Measurements from ENCODE around the gene STIM1. TPM values are rescaled to one million over a fixed set of nuclear protein-coding genes. Genes with fewer than 3 reads are reported as not detected.

STIM1 gene
- total RNA-seq, 1 experiment from 2014 or later: 28.3 TPM

DNA sequence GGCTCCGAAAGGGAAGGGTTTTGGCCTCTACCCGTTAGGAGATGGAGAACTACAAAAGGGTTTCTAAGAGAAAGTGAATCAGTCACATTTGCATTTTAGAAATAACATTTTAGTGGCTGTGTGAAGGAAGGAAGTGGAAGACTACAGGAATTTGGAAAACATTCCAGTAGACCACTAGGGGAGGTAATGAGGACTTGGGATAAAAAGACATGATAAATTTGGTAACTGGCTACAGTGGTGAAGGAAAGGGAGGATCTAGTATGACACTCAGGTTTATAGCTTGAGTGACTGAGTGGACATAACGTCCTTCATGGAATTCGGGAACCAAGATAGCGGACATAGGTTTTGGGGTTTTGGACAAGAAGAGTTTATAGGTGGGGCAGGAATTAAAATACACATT lies 232.1 kb downstream of the STIM1 start:
- Histone ChIP-seq H3K9me2 (ENCODE audit: insufficient read depth) (no peaks in the 10 kb centered on the region), H3K27me3 (ENCODE audit: insufficient read depth, low read depth) (no peaks in the 10 kb centered on the region), H4K20me1 (ENCODE audit: insufficient read depth) (no peaks in the 10 kb centered on the region), H2AFZ (no peak overlapping the region), H3F3A (ENCODE audit: insufficient read depth, low read depth) (no peaks in the 10 kb centered on the region), H3K4me2 (no peak overlapping the region), H3K4me1 (replicated peaks; ENCODE audit: insufficient read depth) (no peaks in the 10 kb centered on the region), H3K4me3 (no peak overlapping the region), H3K36me3 (ENCODE audit: low read depth) (no peaks in the 10 kb centered on the region), H3K79me2 (ENCODE audit: low read depth) (no peaks in the 10 kb centered on the region), H3K27ac (no peak overlapping the region), H3K9me3 (ENCODE audit: insufficient read depth, low read depth) (no peaks in the 10 kb centered on the region)
- TF ChIP-seq CTCF (conservative IDR thresholded peaks at IDR 0.05) (no peak), EZH2 (IDR thresholded peaks at IDR 0.05; ENCODE audit: low read depth) (no peak)
- CTCF ChIA-PET: no interaction called here
- POLR2A ChIA-PET (ENCODE audit: unreplicated experiment): no interaction called here
- DNase-seq: no peak
- intact Hi-C loops (cut with micrococcal nuclease; ENCODE audit: unreplicated experiment): no loop called here
- BruUV-seq (replicated peaks): no TSS peak

- no peaks in the 10 kb centered on the region for H3K9me2 ChIP-seq (ENCODE audit: insufficient read depth)
- H3K4me3 ChIP-seq: no peak overlapping the region
- no peaks in the 10 kb centered on the region for H4K20me1 ChIP-seq (ENCODE audit: insufficient read depth)
- H3K9me3 ChIP-seq (ENCODE audit: insufficient read depth, low read depth): no peaks in the 10 kb centered on the region
- H3F3A ChIP-seq (ENCODE audit: insufficient read depth, low read depth): no peaks in the 10 kb centered on the region
- intact Hi-C loops (cut with micrococcal nuclease; ENCODE audit: unreplicated experiment): no loop called here
- CTCF ChIA-PET: no interaction called here
- H2AFZ ChIP-seq: no peak overlapping the region
- POLR2A ChIA-PET (ENCODE audit: unreplicated experiment): no interaction called here
- H3K79me2 ChIP-seq (ENCODE audit: low read depth): peaks cover 3% of the 10 kb centered on the region
- no peaks in the 10 kb centered on the region for H3K27me3 ChIP-seq (ENCODE audit: insufficient read depth, low read depth)
- DNase-seq: no peak
- TF ChIP-seq EZH2 (IDR thresholded peaks at IDR 0.05; ENCODE audit: low read depth) (no peak), CTCF (conservative IDR thresholded peaks at IDR 0.05) (no peak)
- no peaks in the 10 kb centered on the region for H3K36me3 ChIP-seq (ENCODE audit: low read depth)
- no peak overlapping the region for H3K27ac ChIP-seq
- H3K4me2 ChIP-seq: no peak overlapping the region
- no TSS peak for BruUV-seq (replicated peaks)
- H3K4me1 ChIP-seq (replicated peaks; ENCODE audit: insufficient read depth): no peaks in the 10 kb centered on the region
Measured at GRCh38 chr11:4090258-4090657, 234.8 kb downstream of the STIM1 start.

GRCh38 chr11:4092026-4092425 lies 236.6 kb downstream of the STIM1 start:
- BruUV-seq (replicated peaks): no TSS peak
- no peaks in the 10 kb centered on the region for H3K36me3 ChIP-seq (ENCODE audit: low read depth)
- H3K79me2 ChIP-seq (ENCODE audit: low read depth): peaks cover 19% of the 10 kb centered on the region
- H3K4me2 ChIP-seq: no peak overlapping the region
- no peak for DNase-seq
- POLR2A ChIA-PET (ENCODE audit: unreplicated experiment): no interaction called here
- CTCF ChIA-PET: no interaction called here
- peaks cover 4% of the 10 kb centered on the region; the same call in 1 of the 2 replicates for H3F3A ChIP-seq (ENCODE audit: insufficient read depth, low read depth)
- H3K4me1 ChIP-seq (replicated peaks; ENCODE audit: insufficient read depth): peaks cover 11% of the 10 kb centered on the region; the same call in 1 of the 2 replicates
- no peak overlapping the region for H2AFZ ChIP-seq
- no peaks in the 10 kb centered on the region for H3K9me2 ChIP-seq (ENCODE audit: insufficient read depth)
- no peaks in the 10 kb centered on the region for H3K9me3 ChIP-seq (ENCODE audit: insufficient read depth, low read depth)
- no peaks in the 10 kb centered on the region for H3K27me3 ChIP-seq (ENCODE audit: insufficient read depth, low read depth)
- intact Hi-C loops (cut with micrococcal nuclease; ENCODE audit: unreplicated experiment): no loop called here
- no peak for TF ChIP-seq EZH2 (IDR thresholded peaks at IDR 0.05; ENCODE audit: low read depth)
- no peak overlapping the region for H3K27ac ChIP-seq
- H3K4me3 ChIP-seq: no peak overlapping the region
- no peaks in the 10 kb centered on the region for H4K20me1 ChIP-seq (ENCODE audit: insufficient read depth)
